HG03139 (cell line): ENCODE data around the gene SHANK1.

Experiments used
- ATAC-seq: cut with Tn5 transposase; IDR thresholded peaks from one replicate; pipeline ENCODE4 v1.9.1; 2021; ENCODE audit not compliant: unreplicated experiment

Gene SHANK1

GRCh38 chr19:50713556-50714236 is 5.9 kb downstream of the SHANK1 start:
- no peak for ATAC-seq

- ATAC-seq = no peak
These were observed 6.8 kb downstream of the SHANK1 start for GRCh38 chr19:50712833-50713232.

GRCh38 chr19:50711805-50712204 is 7.8 kb downstream of the SHANK1 start:
- ATAC-seq = no peak

GRCh38 chr19:50711196-50711595 is 8.4 kb downstream of the SHANK1 start:
- no peak for ATAC-seq

GRCh38 chr19:50710612-50711011 is 9.0 kb downstream of the SHANK1 start:
- ATAC-seq = no peak

GRCh38 chr19:50710094-50710493 is 9.5 kb downstream of the SHANK1 start:
- ATAC-seq = no peak

GRCh38 chr19:50708179-50708879 is 11.3 kb downstream of the SHANK1 start:
- no peak for ATAC-seq

GRCh38 chr19:50706387-50706786 is 13.2 kb downstream of the SHANK1 start:
- ATAC-seq = no peak

- no peak for ATAC-seq
These were observed 14.1 kb downstream of the SHANK1 start for GRCh38 chr19:50705422-50706019.

- no peak for ATAC-seq
These were observed 15.4 kb downstream of the SHANK1 start for GRCh38 chr19:50703915-50704796.

GRCh38 chr19:50702871-50703829 is 16.5 kb downstream of the SHANK1 start:
- ATAC-seq = no peak

- ATAC-seq = no peak
These were observed 17.3 kb downstream of the SHANK1 start for GRCh38 chr19:50702158-50702870.

GRCh38 chr19:50701367-50701985 is 18.1 kb downstream of the SHANK1 start:
- ATAC-seq = no peak

GRCh38 chr19:50697414-50698124 is 22.0 kb downstream of the SHANK1 start:
- no peak for ATAC-seq

- ATAC-seq = no peak
These were observed 23.5 kb downstream of the SHANK1 start for GRCh38 chr19:50696094-50696483.

GRCh38 chr19:50695251-50696093 is 24.1 kb downstream of the SHANK1 start:
- no peak for ATAC-seq

GRCh38 chr19:50694815-50695145 is 24.8 kb downstream of the SHANK1 start:
- ATAC-seq = no peak
